GM19240 (cell line): ENCODE data around the gene CKS2.

Source experiments
- DNase-seq: peaks from one replicate; pipeline ENCODE4 v3.0.0; 2011; ENCODE audit warnings: low spot score; ENCODE audit not compliant: insufficient read length

Gene CKS2

DNA sequence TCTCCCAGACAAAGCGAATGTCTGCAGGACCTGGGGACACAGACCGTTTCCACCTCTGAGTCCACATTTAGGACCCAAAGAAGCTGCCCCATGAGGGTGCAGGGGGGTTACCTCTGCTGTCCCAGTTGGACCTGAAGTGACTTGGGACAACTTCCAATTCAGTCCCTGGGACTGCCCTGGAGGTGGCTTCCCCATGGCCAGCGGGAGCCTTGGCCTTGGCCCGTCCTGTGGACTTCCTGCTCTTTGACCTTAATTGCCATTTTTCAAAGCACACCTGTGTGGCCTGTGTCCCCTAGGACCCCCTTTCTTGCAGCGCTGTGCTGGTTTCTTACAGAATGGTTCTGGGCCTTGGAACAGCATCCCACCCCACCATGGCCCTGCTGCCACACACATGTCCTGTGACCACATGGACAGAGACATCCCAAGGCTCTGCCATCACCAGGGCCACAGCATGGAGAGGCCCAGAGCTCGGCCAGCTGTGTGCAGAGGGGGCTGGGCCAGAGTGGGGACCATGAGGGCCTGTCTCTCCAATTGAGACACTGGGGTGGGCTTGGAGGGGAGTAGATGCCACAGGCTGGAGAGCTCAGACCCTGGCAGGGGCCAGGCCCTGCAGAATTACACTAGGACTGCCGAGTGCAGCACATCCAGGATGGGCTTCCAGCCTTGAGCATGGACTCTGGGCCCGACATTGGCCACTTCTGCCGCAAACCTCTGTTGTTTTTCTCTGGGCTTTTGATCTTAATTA, 53.1 kb downstream of the CKS2 start:
- no peak for DNase-seq

DNA sequence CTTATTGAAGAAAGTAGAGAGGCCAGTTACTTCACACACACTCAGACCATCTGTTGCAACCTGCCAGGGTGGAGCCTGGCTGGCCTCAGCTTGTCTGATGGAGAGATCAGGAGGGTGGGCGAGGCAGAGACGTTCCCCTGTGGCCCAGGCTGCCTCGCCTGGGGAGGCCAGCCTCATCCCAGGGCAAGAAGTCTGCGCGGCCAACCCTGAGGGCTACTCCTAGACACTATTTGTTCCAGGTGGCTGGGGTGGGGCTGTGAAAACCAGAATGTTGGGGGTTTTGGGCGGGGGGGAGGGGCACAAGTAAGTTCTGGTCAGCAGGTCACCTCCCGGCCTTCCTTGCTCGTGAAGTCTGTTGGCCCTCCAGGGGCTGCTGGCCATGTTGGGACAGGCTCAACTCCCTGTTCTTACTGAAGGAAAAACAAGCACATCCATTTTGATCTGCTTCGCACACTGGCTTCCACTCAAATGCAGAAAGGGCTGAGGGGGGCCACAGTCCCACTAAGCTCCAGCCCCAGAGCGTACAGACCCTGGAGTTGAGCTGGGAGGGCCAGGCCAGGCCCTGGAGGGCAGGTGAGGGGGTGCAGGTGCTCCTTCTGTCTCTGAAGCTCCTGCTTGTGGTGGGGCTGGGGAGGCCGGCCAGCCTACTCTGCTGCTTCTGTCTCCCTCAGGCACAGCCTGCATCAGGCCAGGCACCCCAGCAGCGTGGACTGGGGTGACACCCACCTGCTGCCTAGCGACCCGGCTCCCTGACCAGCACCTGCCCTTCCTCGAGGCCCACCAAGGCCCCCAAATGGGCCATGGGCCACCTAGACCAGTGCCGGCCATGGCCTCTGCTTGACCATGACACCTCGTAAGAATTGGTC, 53.9 kb downstream of the CKS2 start:
- DNase-seq, result no peak

DNA sequence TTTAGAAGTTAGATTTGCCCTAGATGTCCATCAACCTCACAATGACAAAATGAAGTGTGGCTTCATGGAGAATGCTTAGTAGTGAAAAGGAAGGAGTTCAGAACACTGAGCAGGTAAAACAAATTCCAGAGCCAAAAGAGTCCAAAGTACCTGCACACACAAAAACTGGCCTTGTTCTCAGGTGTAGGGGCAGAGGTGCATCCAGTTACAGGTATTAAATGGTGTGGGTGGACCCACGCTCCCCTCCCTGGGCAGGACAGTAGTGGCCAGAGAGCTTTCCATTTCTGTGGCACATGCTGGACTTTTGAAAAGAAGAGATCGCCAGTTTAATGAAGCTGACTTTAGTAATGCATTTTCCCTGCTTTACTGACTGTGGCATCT, 54.5 kb downstream of the CKS2 start:
- DNase-seq, result no peak
